Immature natural killer cell (primary cell): Measurements from ENCODE around the gene RAD9A. TPM values are rescaled to one million over a fixed set of nuclear protein-coding genes. Genes with fewer than 3 reads are reported as not detected.

ENCODE experiments used
- DNase-seq, 3 donors: peaks; one replicate each; pipeline ENCODE4 v3.0.0; 2022; ENCODE audit warnings: mixed read lengths in 1 of 3
- H3K27ac Mint-ChIP-seq, 6 donors: one replicate each; pipeline ENCODE4 v1.8.0; 2020; ENCODE audit warnings: mixed read lengths in 6 of 6, mild to moderate bottlenecking in 5 of 6, inconsistent platforms in 4 of 6, moderate library complexity in 3 of 6
- H3K27me3 Mint-ChIP-seq, 3 donors: one replicate each; pipeline ENCODE4 v1.8.0; 2020 to 2021; ENCODE audit warnings: low read depth in 3 of 3, mild to moderate bottlenecking in 3 of 3, mixed read lengths in 3 of 3, moderate library complexity in 3 of 3, inconsistent platforms in 1 of 3
- H3K36me3 Mint-ChIP-seq, 3 donors: one replicate each; pipeline ENCODE4 v1.8.0; 2020; ENCODE audit warnings: mixed read lengths in 3 of 3, inconsistent platforms in 2 of 3, mild to moderate bottlenecking in 2 of 3
- H3K4me1 Mint-ChIP-seq, 2 donors: one replicate each; pipeline ENCODE4 v1.8.0; 2020; ENCODE audit warnings: inconsistent platforms in 2 of 2, mild to moderate bottlenecking in 2 of 2, mixed read lengths in 2 of 2, moderate library complexity in 1 of 2
- H3K4me3 Mint-ChIP-seq, 5 donors: one replicate each; pipeline ENCODE4 v1.8.0; 2020; ENCODE audit warnings: mild to moderate bottlenecking in 5 of 5, mixed read lengths in 5 of 5, inconsistent platforms in 3 of 5, moderate library complexity in 3 of 5
- H3K9me3 Mint-ChIP-seq, 6 donors: one replicate each; pipeline ENCODE4 v1.8.0; 2020; ENCODE audit warnings: mild to moderate bottlenecking in 6 of 6, mixed read lengths in 6 of 6, inconsistent platforms in 4 of 6, moderate library complexity in 3 of 6
- polyA plus RNA-seq, 3 donors: library from polyadenylated mRNA; unstranded; fragments of 300-500 nt; fragmentation: Illumina TruSeq; gene quantifications; one replicate each; pipeline ENCODE4 v1.2.3, GENCODE V29; 2021

Gene RAD9A
- polyA plus RNA-seq, 3 donors from 2014 or later = 10.2 to 12.8 (median 11.6) TPM

DNA sequence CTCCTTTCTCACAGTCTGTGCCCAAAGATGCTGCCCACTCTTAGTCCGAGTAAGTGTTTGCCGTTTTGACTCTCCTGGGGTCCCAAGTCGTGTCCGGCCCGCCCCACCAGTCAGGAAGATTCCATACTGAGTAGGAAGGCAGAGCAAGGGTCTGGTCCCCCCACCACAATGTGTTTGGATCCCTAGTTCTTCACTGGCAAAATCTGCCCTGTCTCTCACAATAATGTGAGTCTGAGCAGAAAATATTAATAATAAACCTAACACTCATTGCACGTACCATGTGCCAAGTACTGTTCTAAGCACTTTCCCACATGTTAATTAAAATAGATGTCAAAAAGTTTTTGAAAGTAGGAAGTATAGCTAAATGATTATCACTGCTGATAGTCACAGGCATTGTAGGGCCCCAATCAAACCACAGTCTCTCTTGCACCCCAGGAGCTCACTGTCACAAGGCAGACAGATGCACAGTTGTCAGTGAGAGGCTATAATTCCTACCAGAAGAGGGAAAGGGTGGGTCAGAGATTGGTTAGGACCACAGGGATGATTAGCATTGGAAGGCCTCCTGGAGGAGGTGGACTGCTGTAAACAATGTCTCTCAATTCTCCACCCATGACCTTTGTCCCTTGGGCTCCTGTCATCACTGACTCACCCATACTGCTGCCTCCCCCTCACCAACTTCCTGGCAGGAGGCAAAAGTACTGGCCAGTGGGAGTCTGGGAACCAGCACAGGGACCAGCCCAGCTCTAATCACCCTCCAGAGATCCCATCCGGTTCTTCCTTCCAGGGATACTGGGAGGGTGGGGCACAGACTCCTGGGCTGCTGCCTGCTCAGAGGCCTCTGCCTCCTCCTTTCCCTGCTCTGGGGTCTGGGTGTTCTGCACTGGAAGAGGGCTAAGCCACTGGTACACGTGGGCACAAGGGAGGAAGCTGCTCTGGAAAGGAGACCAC is 37.4 kb upstream of the RAD9A start:
- Mint-ChIP-seq H3K4me1 (peaks cover 38 to 39% of the 10 kb centered on the region in 2 donors), H3K27me3 (peaks cover 9 to 21% (median 18%) of the 10 kb centered on the region in 3 donors), H3K27ac (peak overlapping the region; percentile 96 to 100 (median 98)), H3K4me3 (peak overlapping the region; percentile 90 to 99 (median 96)), H3K36me3 (no peaks in the 10 kb centered on the region), H3K9me3 (no peaks in the 10 kb centered on the region)
- no peak for DNase-seq

DNA sequence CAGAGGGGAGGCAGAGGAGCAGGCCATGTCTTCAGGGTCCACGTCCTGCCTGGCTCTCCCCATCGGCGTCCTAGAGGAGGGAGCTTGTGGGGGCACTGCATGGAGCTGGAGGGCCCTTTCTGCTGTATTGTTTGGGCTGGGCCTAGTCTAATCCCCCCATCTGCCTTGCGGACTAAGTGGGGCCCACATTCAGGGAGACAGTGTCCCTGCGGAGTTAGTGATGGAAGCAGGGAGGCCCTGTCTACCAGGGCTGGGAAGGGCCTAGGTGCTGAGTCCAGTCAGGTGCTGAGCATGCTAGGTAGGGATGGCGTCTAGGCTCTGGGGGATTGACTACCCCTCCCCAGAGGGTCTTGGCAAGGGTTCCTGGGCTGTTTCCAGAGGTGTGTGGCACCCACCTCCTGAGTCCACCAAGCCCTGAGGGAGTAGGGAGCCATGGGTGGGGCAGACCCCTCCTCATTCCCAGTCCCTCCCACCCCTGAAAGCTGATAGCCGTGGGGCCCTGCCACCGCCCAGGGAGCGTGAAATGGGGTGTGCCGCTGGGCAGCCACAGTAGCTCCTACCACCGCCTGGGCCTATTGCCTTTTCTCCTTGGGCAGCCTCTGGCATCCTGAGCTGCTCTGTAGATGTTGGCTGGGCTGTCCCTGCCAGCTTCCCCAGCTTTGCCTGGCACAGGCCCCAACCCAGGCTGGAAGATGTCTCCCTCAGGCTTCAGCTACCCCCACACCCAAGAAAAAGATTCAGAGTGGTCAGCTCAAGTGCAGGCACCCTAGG is 36.6 kb upstream of the RAD9A start:
- Mint-ChIP-seq H3K9me3 (no peaks in the 10 kb centered on the region), H3K4me1 (peaks cover 37 to 38% of the 10 kb centered on the region in 2 donors), H3K36me3 (no peaks in the 10 kb centered on the region), H3K4me3 (no peak overlapping the region), H3K27me3 (peaks cover 9 to 22% (median 18%) of the 10 kb centered on the region in 3 donors), H3K27ac (peak overlapping the region; percentile 26 to 100 (median 84))
- no peak for DNase-seq

DNA sequence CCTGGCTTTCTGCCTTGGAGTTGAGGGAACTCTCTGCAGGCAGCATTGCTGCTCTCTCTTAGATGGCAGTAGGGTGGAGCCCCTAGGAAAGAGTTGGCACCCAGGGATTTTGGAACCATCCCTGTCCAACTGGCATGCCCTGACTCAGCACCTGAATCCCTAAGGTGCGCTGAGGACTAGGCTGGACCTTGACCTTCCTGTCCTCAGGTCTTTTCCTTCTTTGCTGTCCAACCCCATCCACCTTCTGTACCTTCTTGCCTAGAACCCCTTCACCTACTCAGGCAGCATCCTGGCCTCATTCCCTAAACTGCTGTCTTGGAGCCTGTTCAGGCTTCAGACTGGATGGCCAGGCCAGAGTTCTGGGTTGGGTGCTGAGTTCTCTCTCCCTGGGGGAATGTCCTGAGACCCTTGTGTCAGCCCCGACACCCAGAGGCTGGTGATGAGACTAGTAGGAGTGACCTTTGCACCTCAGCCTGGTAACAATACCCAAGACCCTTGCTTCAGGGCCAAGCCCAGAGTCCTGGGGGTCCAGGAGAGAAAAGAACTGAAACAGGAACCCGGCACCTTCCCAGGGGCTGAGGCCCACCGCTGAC is 35.9 kb upstream of the RAD9A start:
- no peaks in the 10 kb centered on the region for H3K9me3 Mint-ChIP-seq
- H3K27me3 Mint-ChIP-seq = peaks cover 9 to 22% (median 18%) of the 10 kb centered on the region in 3 donors
- peak overlapping the region in 1 of 6 donors; percentile 80 for H3K27ac Mint-ChIP-seq
- H3K4me3 Mint-ChIP-seq = no peak overlapping the region
- peaks cover 36 to 37% of the 10 kb centered on the region in 2 donors for H3K4me1 Mint-ChIP-seq
- no peaks in the 10 kb centered on the region for H3K36me3 Mint-ChIP-seq
- no peak for DNase-seq

DNA sequence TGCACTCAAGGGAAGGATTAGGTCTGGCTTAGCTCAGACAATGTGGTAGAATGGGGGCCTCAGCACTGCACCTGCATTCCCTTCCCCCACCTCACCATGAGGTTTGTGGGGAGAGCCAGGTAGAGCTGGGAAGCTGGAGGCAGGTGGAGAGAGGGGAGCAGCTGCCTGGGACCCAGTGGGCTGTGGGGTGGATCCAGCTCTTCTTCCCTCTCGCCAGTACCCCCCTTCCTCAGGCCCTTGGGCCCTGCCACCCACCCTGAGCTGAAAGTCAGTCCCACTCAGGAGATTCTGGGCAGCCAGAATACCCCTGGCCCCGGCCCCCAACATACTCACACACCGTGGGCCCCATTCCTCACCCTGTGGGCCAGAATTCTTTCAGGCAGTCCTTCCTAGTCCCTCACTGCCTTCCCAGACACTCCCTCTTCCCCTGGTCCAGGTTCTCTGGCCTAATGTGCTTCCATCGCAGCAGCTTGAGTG is 35.4 kb upstream of the RAD9A start:
- Mint-ChIP-seq H3K27ac (peak overlapping the region in 3 of 6 donors; percentile 5 to 82 (median 72)), H3K9me3 (no peaks in the 10 kb centered on the region), H3K36me3 (no peaks in the 10 kb centered on the region), H3K27me3 (peaks cover 5 to 20% (median 15%) of the 10 kb centered on the region in 3 donors), H3K4me1 (peaks cover 31 to 32% of the 10 kb centered on the region in 2 donors), H3K4me3 (no peak overlapping the region)
- no peak for DNase-seq

DNA sequence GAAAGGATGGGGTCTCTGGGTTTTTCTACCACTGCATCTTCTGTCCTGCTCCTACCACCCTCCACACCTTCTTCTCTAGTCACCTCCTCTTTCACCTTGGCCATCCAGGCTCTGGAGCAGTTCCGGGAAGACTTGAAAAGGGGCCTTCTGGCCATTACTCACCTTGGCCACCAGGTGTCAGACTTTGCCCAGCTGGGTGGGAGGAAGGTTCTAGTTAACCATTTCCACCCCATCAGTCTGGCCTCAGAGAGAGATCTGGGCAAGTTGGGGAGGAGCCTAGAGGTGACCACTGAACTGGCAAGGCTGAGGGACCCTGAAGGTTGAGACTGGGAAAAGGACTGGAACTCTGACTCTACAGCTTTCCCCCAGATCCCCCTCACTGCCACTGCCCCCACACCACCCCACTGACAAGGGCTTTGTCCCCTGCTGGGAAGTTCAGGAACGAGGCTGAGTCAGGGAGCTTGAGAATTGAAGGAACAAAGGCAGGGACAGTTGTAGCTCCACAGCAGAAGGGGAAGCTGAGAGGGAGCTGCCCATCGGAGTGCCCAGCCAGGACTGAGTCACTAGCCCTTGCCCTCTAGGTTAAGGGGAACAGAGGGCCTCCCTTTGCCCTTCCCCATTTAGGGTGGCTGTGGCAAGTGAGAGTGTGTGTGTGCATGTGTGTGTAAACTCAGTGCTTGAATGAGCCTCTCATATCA is 34.8 kb upstream of the RAD9A start:
- H3K27me3 Mint-ChIP-seq = peaks cover 5 to 18% (median 14%) of the 10 kb centered on the region in 3 donors
- no peak overlapping the region for H3K4me3 Mint-ChIP-seq
- no peaks in the 10 kb centered on the region for H3K9me3 Mint-ChIP-seq
- peaks cover 26% of the 10 kb centered on the region in 2 donors for H3K4me1 Mint-ChIP-seq
- H3K36me3 Mint-ChIP-seq = no peaks in the 10 kb centered on the region
- H3K27ac Mint-ChIP-seq = peak overlapping the region in 3 of 6 donors; percentile 5 to 82 (median 72)
- DNase-seq = peak; percentile 70 to 75 (median 73)

DNA sequence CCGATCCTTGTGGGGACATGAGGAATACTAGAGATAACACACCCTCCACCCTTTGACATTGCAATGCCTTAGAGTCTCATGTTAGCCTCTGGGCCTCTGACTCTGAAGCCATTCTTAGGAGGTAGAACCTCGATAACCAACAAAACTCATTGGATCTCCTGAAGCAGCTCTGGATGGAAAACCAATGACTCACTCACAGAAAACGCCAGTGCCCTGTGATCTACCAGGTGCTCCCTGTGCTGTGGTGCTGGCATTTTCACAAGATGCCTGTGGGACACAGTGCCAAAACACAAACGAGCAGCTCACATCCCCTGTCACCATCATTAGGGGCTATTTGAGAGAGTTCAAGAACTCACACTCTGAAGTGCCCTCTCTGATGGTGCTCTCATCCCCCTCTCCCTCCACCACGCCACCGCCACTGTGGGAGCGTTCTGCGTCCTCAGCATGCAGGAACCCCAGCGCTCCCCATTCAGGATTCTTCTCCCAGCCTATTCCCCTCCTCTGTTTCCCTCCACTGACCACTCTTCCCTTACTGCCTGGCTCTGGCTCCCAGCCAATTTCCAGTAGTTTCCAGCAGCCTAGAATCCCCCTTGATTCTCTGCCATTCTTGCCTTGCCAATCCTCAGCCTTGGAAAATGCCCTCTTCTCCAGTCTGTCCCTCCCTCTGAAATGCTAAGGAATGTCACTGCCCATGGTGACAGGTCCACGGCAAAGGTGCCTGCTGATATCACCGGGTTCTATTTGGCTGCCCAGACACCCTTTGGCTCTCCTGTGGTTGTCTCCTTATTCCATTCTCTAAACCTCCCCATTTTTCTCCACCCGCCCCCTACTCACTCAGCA is 33.7 kb upstream of the RAD9A start:
- no peak overlapping the region for H3K4me3 Mint-ChIP-seq
- H3K4me1 Mint-ChIP-seq = peaks cover 21 to 23% of the 10 kb centered on the region in 2 donors
- no peaks in the 10 kb centered on the region for H3K9me3 Mint-ChIP-seq
- DNase-seq = no peak
- peaks cover 0 to 5% (median 0%) of the 10 kb centered on the region in 3 donors for H3K36me3 Mint-ChIP-seq
- H3K27ac Mint-ChIP-seq = no peak overlapping the region
- peaks cover 5 to 14% (median 10%) of the 10 kb centered on the region in 3 donors for H3K27me3 Mint-ChIP-seq

DNA sequence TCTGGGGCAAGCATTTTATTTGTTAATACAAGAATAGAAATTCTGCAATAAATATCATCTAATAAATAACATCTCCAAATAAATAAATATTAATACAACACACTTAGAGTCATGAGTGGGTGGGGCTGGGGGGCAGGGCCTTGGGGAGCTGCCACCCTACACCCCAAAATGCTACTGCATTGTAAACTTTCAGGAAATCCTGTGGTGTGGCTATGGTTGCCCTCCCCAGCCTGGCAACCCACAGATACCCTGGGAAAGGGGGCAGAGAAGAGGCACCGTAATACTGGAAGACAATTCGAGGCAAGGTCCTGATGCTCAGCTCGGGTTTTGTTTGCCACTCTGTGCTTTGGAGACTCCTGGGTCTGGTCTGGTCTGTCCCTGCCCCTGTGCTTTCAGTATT is 27.6 kb upstream of the RAD9A start:
- H3K36me3 Mint-ChIP-seq = peaks cover 5 to 21% (median 14%) of the 10 kb centered on the region in 3 donors
- H3K4me1 Mint-ChIP-seq = peaks cover 48 to 53% of the 10 kb centered on the region in 2 donors
- DNase-seq = no peak
- H3K27ac Mint-ChIP-seq = peak overlapping the region in 3 of 6 donors; percentile 17 to 75 (median 71)
- peak overlapping the region in 4 of 5 donors; percentile 14 to 70 (median 28) for H3K4me3 Mint-ChIP-seq
- peaks cover 10 to 11% (median 11%) of the 10 kb centered on the region in 3 donors for H3K27me3 Mint-ChIP-seq
- H3K9me3 Mint-ChIP-seq = no peaks in the 10 kb centered on the region

DNA sequence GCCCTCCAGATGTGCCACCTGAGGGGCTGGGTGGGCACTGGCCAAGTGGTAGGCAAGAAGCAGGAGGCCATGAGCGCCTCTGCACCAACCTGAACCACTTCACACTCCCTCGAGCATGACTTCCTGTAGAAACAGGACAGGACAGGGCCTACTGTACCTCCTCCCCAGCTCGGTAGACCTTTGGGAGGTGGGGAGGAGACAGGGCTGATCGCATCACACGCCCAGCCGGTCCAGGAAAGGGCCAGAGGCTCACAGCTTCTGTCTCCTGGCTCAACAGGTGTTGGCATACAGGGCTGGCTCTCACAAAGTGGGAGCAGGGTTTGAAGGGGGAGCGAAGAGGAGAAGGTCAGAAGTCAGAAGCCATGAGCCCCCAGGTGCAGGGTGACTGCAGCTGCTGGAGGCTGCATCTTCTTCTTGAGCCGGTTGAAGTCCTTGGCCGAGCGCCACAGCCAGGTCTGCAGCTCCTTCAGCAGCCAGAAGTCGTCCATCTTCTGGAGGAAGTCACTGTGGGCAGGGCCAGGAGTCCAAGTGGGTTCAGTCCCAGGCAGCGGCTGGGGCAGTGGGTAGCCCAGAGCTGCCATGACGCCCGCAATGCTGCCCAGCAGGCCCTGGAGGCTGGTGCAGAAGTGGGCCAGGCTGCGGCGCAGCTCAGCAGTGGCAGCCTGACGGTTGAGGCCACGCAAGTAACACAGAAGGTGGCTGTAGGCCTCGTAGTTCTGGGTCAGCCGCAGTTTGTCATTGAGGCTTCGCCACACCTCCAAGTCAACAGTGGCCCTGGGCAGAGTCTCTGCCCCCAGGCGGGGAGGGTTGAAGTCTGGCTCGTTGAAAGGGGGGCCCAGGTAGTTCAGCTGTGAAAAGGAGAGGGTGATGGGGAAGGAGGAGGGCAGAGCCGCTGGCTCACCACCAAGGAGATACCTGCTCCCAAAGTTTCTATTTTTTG is 26.7 kb upstream of the RAD9A start:
- H3K4me3 Mint-ChIP-seq = peak overlapping the region; percentile 14 to 60 (median 31)
- DNase-seq = no peak
- H3K27me3 Mint-ChIP-seq = peaks cover 11 to 12% (median 11%) of the 10 kb centered on the region in 3 donors
- H3K4me1 Mint-ChIP-seq = peaks cover 57 to 61% of the 10 kb centered on the region in 2 donors
- H3K9me3 Mint-ChIP-seq = no peaks in the 10 kb centered on the region
- peak overlapping the region in 3 of 6 donors; percentile 17 to 75 (median 75) for H3K27ac Mint-ChIP-seq
- peaks cover 5 to 21% (median 14%) of the 10 kb centered on the region in 3 donors for H3K36me3 Mint-ChIP-seq

DNA sequence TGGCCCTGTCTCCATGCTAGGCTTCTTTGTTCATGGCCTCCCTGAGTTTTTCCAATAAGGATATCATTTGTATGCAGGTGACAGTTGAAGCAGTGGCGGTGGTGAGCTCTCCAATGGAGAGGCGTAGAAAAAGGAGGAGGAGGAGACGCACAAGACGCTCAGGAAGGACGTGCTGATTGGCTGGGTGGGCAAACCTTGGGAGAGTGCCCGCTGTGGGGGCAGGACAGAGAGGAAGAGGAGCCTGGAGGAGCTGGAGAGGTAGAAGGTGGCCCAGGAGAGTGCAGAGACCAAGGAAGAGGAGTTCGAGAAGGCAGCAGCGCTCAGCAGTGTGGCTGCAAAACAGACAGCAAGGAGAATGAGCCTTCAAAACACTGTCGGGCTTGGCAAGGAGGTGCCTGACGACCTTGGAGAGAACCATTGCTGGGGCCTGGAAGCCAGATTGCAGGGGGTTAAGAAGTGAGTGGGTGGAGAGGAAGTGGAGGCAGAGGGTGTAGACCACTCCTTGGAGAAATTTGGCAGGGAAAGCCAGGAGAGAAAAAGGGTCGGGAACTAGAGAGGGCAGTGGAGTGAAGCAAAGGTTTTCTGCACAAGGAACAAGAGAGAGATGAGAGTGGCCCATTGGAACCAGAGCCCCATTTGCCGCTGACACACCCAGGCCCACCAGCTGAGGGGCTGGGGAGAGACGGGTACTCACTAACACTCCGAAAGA is 25.9 kb upstream of the RAD9A start:
- Mint-ChIP-seq H3K4me1 (peaks cover 65 to 69% of the 10 kb centered on the region in 2 donors), H3K4me3 (peak overlapping the region in 2 of 5 donors; percentile 1 to 60), H3K9me3 (no peaks in the 10 kb centered on the region), H3K36me3 (peaks cover 5 to 21% (median 14%) of the 10 kb centered on the region in 3 donors), H3K27me3 (peaks cover 11 to 12% (median 11%) of the 10 kb centered on the region in 3 donors), H3K27ac (peak overlapping the region in 4 of 6 donors; percentile 22 to 54 (median 42))
- DNase-seq = no peak

DNA sequence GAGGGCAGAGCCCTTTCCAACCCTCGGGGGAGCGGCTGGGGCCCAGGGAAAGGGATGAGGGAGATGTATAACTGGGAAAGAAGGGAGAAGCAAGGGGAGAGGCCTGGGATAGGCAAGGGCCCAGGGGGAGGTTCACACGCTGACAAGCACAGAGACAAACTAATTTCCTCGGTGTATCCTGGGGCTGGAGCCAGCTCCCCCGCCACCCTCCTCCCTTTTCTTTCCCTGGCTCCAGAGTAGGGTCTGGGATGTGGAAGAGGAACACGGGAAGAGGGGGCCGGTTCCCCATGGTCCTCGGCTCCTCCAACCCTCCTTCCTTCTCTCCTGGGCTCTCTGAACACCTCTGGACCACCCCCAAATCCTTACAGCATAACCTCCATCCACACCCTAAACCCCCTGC is 25.2 kb upstream of the RAD9A start:
- Mint-ChIP-seq H3K9me3 (no peaks in the 10 kb centered on the region), H3K27ac (no peak overlapping the region), H3K36me3 (peaks cover 5 to 21% (median 14%) of the 10 kb centered on the region in 3 donors), H3K4me1 (peaks cover 71 to 76% of the 10 kb centered on the region in 2 donors), H3K27me3 (peaks cover 11 to 15% (median 14%) of the 10 kb centered on the region in 3 donors), H3K4me3 (no peak overlapping the region)
- DNase-seq = no peak
